Adipocyte (in vitro differentiated cells): ENCODE data around the gene WNT2B.
"Not testable (repeated sequence)": the region's sequence is repeated elsewhere in the genome, so short reads cannot be mapped to it uniquely, and the experiment has no call there.

Experiments
- DNase-seq: peaks from one replicate; pipeline ENCODE4 v3.0.0-alpha.2; 2015; ENCODE audit warnings: low read depth
- H3K27me3 ChIP-seq: replicated peaks from 2 replicates; pipeline ENCODE4 v1.7.0; 2013; ENCODE audit warnings: mild to moderate bottlenecking, low read length, moderate library complexity; ENCODE audit not compliant: control insufficient read depth, insufficient read depth
- H3K36me3 ChIP-seq: 2 replicates; pipeline ENCODE4 v1.7.0; 2013; ENCODE audit warnings: low read length, mild to moderate bottlenecking, moderate library complexity; ENCODE audit not compliant: control insufficient read depth, insufficient read depth, severe bottlenecking
- H3K4me1 ChIP-seq: 2 replicates; pipeline ENCODE4 v1.7.0; 2013; ENCODE audit warnings: mild to moderate bottlenecking, low read length, moderate library complexity; ENCODE audit not compliant: control insufficient read depth, insufficient read depth
- H3K4me3 ChIP-seq: 2 replicates; pipeline ENCODE4 v1.7.0; 2013; ENCODE audit warnings: mild to moderate bottlenecking, low read length, moderate library complexity
- H3K9ac ChIP-seq: 2 replicates; pipeline ENCODE4 v1.7.0; 2013; ENCODE audit warnings: mild to moderate bottlenecking, low read length, moderate library complexity
- H3K9me3 ChIP-seq: 2 replicates; pipeline ENCODE4 v1.7.0; 2013; ENCODE audit warnings: mild to moderate bottlenecking, low read length, moderate library complexity; ENCODE audit not compliant: control insufficient read depth

The WNT2B gene

GRCh38 chr1:112508278-112509004 is at the start of gene WNT2B:
WNT2B (plus strand) TSS chr1:112508965; CDS start chr1:112509263, 298 bp downstream.
- Histone ChIP-seq H3K36me3 (no peaks in the 10 kb centered on the region), H3K9ac (peak within 1 kb of the TSS; percentile 24), H3K4me1 (peaks cover 7% of the 10 kb centered on the region), H3K27me3 (peaks cover 29% of the 10 kb centered on the region), H3K9me3 (no peaks in the 10 kb centered on the region), H3K4me3 (peak within 1 kb of the TSS; percentile 76)
- peak; percentile 59 for DNase-seq

- Histone ChIP-seq H3K9ac (no peak overlapping the region), H3K4me3 (no peak overlapping the region), H3K4me1 (peaks cover 52% of the 10 kb centered on the region), H3K27me3 (no peaks in the 10 kb centered on the region), H3K36me3 (peaks cover 25% of the 10 kb centered on the region), H3K9me3 (no peaks in the 10 kb centered on the region)
- peak; percentile 15 for DNase-seq
Observed at GRCh38 chr1:112460615-112461014, 48.1 kb upstream of the WNT2B start.

GRCh38 chr1:112461200-112461871 is 47.4 kb upstream of the WNT2B start:
- Histone ChIP-seq H3K9me3 (no peaks in the 10 kb centered on the region), H3K4me1 (peaks cover 51% of the 10 kb centered on the region), H3K4me3 (no peak overlapping the region), H3K27me3 (no peaks in the 10 kb centered on the region), H3K36me3 (peaks cover 18% of the 10 kb centered on the region), H3K9ac (peak overlapping the region; percentile 37)
- no peak for DNase-seq

- Histone ChIP-seq H3K9me3 (no peaks in the 10 kb centered on the region), H3K4me3 (no peak overlapping the region), H3K9ac (no peak overlapping the region), H3K27me3 (no peaks in the 10 kb centered on the region), H3K4me1 (peaks cover 41% of the 10 kb centered on the region), H3K36me3 (peaks cover 7% of the 10 kb centered on the region)
- DNase-seq: no peak
Observed at GRCh38 chr1:112462953-112463279, 45.8 kb upstream of the WNT2B start.

- Histone ChIP-seq H3K4me3 (no peak overlapping the region), H3K4me1 (peaks cover 34% of the 10 kb centered on the region), H3K36me3 (no peaks in the 10 kb centered on the region), H3K9ac (no peak overlapping the region), H3K27me3 (no peaks in the 10 kb centered on the region), H3K9me3 (no peaks in the 10 kb centered on the region)
- no peak for DNase-seq
Observed at GRCh38 chr1:112464501-112464900, 44.3 kb upstream of the WNT2B start.

GRCh38 chr1:112465122-112465521 is 43.6 kb upstream of the WNT2B start:
- Histone ChIP-seq H3K9ac (peak overlapping the region; percentile 81), H3K36me3 (no peaks in the 10 kb centered on the region), H3K4me3 (no peak overlapping the region), H3K27me3 (no peaks in the 10 kb centered on the region), H3K9me3 (no peaks in the 10 kb centered on the region), H3K4me1 (peaks cover 34% of the 10 kb centered on the region)
- peak; percentile 36 for DNase-seq

GRCh38 chr1:112466078-112466660 is 42.6 kb upstream of the WNT2B start:
- Histone ChIP-seq H3K9me3 (no peaks in the 10 kb centered on the region), H3K4me3 (peak overlapping the region; percentile 72), H3K4me1 (peaks cover 24% of the 10 kb centered on the region), H3K36me3 (no peaks in the 10 kb centered on the region), H3K9ac (peak overlapping the region; percentile 81), H3K27me3 (no peaks in the 10 kb centered on the region)
- peak; percentile 99 for DNase-seq

- not testable (repeated sequence) for H3K36me3 ChIP-seq, DNase-seq, H3K4me3 ChIP-seq, H3K27me3 ChIP-seq, H3K9me3 ChIP-seq, H3K9ac ChIP-seq
- peaks cover 14% of the 10 kb centered on the region for H3K4me1 ChIP-seq
Observed at GRCh38 chr1:112470324-112470723, 38.4 kb upstream of the WNT2B start.

GRCh38 chr1:112470966-112471365 is 37.8 kb upstream of the WNT2B start:
- Histone ChIP-seq H3K9ac (no peak overlapping the region), H3K4me3 (no peak overlapping the region), H3K36me3 (no peaks in the 10 kb centered on the region), H3K4me1 (peaks cover 7% of the 10 kb centered on the region), H3K9me3 (no peaks in the 10 kb centered on the region), H3K27me3 (no peaks in the 10 kb centered on the region)
- no peak for DNase-seq

GRCh38 chr1:112472142-112472541 is 36.6 kb upstream of the WNT2B start:
- DNase-seq: no peak
- Histone ChIP-seq H3K27me3 (no peaks in the 10 kb centered on the region), H3K9ac (no peak overlapping the region), H3K4me3 (no peak overlapping the region), H3K9me3 (peaks cover 9% of the 10 kb centered on the region), H3K36me3 (no peaks in the 10 kb centered on the region), H3K4me1 (no peaks in the 10 kb centered on the region)

- H3K4me3 ChIP-seq: no peak overlapping the region
- no peak for DNase-seq
- H3K9me3 ChIP-seq: peaks cover 29% of the 10 kb centered on the region
- no peaks in the 10 kb centered on the region for H3K27me3 ChIP-seq
- no peaks in the 10 kb centered on the region for H3K4me1 ChIP-seq
- H3K9ac ChIP-seq: no peak overlapping the region
- H3K36me3 ChIP-seq: no peaks in the 10 kb centered on the region
Observed at GRCh38 chr1:112477550-112477949, 31.2 kb upstream of the WNT2B start.
